ENCODE measurements around the gene BEND6. TPM values are rescaled to one million over a fixed set of nuclear protein-coding genes. Genes with fewer than 3 reads are reported as not detected.
"Not testable (repeated sequence)": the region's sequence is repeated elsewhere in the genome, so short reads cannot be mapped to it uniquely, and the experiment has no call there.

Gene BEND6
- total and polyA plus RNA-seq, 10 of the 15 experiments (the other 5 are each of a cell fraction or from before 2014, with no cell fraction given) = 0.79 to 2.8 (median 1.6) TPM

DNA sequence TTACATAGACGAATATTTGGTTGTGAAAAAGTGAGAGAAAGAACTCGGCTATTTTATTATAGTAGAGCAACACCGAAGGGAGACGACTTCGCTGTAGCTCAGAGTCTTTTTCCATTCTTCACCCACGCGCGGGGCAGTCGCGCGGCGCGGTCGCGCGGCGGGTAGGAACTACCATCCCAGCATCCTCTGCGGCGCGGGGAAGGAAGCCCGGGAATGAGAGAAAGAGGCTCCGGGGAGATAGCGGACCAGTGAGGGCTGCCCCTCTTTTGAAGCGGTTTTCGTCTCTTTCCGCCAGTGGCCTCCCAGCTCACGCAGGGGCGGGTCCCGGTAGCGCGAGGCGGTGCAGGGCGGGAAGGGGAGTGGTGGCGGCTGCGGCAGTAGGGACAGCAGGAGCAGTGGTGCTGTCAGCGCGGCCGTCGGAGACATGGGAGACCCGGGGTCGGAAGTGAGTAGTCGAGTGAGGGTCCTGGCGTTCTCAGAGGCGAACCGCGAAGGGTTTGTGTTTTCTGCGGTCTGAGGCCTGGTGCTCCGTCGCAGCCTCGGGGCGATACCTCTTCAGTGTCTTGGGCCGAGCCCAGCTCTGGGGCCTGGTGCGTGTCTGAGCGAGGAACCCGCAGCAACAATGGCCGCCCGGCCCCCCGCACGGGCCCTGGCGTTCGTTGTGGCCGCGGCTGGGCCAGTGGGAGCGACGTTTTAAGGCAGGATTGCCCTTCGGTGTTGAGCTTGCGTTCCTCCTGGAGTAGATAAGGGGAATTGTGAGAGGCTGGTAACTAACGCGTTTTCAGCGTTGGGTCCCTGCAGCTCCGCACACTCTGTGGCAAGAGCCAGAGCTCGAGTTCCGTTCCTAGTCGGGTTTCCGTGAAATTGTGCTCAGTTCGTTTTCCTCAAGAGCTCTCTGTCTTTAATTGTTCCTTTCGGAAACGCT, 91.7 kb downstream of the BEND6 start, which contains the start of gene KIAA1586:
Gene KIAA1586, plus strand, starts transcription at position 362 of the 925 bp plus-strand sequence. Its CDS starts 63 bp downstream, at position 425.
- H3K27ac ChIP-seq (ENCODE audit: control insufficient read depth, insufficient read depth) = peak within 1 kb of the TSS; percentile 22
- peak; percentile 95 for ATAC-seq
- H3K27me3 ChIP-seq (replicated peaks in 1 of 2; ENCODE audit: control insufficient read depth in 2 of 2, insufficient read depth in 2 of 2, low read length in 1 of 2); H3K9me3 ChIP-seq (replicated peaks; ENCODE audit: control insufficient read depth, insufficient read depth, low read length); H4K20me1 ChIP-seq (ENCODE audit: control insufficient read depth, insufficient read depth); BruUV-seq (replicated peaks); FAIRE-seq; H3K36me3 ChIP-seq (ENCODE audit: control insufficient read depth in 2 of 2, insufficient read depth in 2 of 2, low read length in 1 of 2); in situ Hi-C loops (cut with MboI); H3K4me1 ChIP-seq (ENCODE audit: control insufficient read depth, insufficient read depth, low read length): not testable (repeated sequence)
- H3K4me3 ChIP-seq = peak within 1 kb of the TSS; percentile 66
- peak within 1 kb of the TSS; percentile 45 for H3K4me2 ChIP-seq (ENCODE audit: control insufficient read depth, insufficient read depth)
- peak within 1 kb of the TSS; percentile 78 for H2AFZ ChIP-seq (ENCODE audit: control insufficient read depth, low read depth, low read length)
- H3K79me2 ChIP-seq (ENCODE audit: control insufficient read depth, insufficient read depth, low read length) = peaks cover 29% of the 10 kb centered on the region
- peak within 1 kb of the TSS; percentile 59 for H3K9ac ChIP-seq (ENCODE audit: control insufficient read depth, insufficient read depth, low read length)
- WGBS (ENCODE audit: insufficient coverage, insufficient replicate concordance, low lambda C conversion rate, missing lambda C conversion rate) = under 1% methylated on average over 46 of the region's 78 CpGs
- ChIA-PET CTCF (interaction anchor here (1.6 kb wide), 1 partner anchor 26 kb away, joined by 5 read pairs; no protein-coding TSS in a partner anchor), SMC1A (ENCODE audit: uncharacterized antibody, unreplicated experiment) (interaction anchor here (0.7 to 1.0 kb wide), 3 partner anchors 87 to 273 kb away, joined by 3 read pairs; no protein-coding TSS in a partner anchor), POLR2A (interaction anchor here (0.8 kb wide), 1 partner anchor 93 kb away, joined by 3 read pairs; no protein-coding TSS in a partner anchor), RAD21 (ENCODE audit: unreplicated experiment) (interaction anchor here (0.5 to 1.7 kb wide), 4 partner anchors 9 to 271 kb away, joined by 3 to 4 read pairs (median 3); partner anchors contain the start of gene PRIM2)
- intact Hi-C loops (cut with micrococcal nuclease; ENCODE audit: unreplicated experiment) = loop anchor here (5.0 kb wide), 1 partner anchor 89 kb away; the partner anchor contains the start of gene BEND6
- DNase-seq (ENCODE audit: low read depth, low spot score) = peak; percentile 68
- TF ChIP-seq, protein P1, sequence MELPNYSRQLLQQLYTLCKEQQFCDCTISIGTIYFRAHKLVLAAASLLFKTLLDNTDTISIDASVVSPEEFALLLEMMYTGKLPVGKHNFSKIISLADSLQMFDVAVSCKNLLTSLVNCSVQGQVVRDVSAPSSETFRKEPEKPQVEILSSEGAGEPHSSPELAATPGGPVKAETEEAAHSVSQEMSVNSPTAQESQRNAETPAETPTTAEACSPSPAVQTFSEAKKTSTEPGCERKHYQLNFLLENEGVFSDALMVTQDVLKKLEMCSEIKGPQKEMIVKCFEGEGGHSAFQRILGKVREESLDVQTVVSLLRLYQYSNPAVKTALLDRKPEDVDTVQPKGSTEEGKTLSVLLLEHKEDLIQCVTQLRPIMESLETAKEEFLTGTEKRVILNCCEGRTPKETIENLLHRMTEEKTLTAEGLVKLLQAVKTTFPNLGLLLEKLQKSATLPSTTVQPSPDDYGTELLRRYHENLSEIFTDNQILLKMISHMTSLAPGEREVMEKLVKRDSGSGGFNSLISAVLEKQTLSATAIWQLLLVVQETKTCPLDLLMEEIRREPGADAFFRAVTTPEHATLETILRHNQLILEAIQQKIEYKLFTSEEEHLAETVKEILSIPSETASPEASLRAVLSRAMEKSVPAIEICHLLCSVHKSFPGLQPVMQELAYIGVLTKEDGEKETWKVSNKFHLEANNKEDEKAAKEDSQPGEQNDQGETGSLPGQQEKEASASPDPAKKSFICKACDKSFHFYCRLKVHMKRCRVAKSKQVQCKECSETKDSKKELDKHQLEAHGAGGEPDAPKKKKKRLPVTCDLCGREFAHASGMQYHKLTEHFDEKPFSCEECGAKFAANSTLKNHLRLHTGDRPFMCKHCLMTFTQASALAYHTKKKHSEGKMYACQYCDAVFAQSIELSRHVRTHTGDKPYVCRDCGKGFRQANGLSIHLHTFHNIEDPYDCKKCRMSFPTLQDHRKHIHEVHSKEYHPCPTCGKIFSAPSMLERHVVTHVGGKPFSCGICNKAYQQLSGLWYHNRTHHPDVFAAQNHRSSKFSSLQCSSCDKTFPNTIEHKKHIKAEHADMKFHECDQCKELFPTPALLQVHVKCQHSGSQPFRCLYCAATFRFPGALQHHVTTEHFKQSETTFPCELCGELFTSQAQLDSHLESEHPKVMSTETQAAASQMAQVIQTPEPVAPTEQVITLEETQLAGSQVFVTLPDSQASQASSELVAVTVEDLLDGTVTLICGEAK (IDR thresholded peaks at IDR 0.05; ENCODE audit: borderline replicate concordance) = peak; percentile 65; the same call in 1 of the 2 replicates
- peak; percentile 80 for TF ChIP-seq POLR2A (IDR thresholded peaks at IDR 0.05; ENCODE audit: low read depth, low read length)
- peak; percentile 42; the same call in 1 of the 2 replicates for TF ChIP-seq NFYB (IDR thresholded peaks at IDR 0.05; ENCODE audit: insufficient read depth, low read depth, low read length)
- TF ChIP-seq MEF2B (IDR thresholded peaks at IDR 0.05; ENCODE audit: partially characterized antibody, poor library complexity, severe bottlenecking) = peak; percentile 35
- TF ChIP-seq MTA2 (IDR thresholded peaks at IDR 0.05; ENCODE audit: low read depth) = peak; percentile 47; the same call in 1 of the 2 replicates
- TF ChIP-seq CREM (IDR thresholded peaks at IDR 0.05; ENCODE audit: low read depth) = 0 out of 2 replicates have a peak, but pooled peaks have one; percentile 13
- TF ChIP-seq, protein P2, sequence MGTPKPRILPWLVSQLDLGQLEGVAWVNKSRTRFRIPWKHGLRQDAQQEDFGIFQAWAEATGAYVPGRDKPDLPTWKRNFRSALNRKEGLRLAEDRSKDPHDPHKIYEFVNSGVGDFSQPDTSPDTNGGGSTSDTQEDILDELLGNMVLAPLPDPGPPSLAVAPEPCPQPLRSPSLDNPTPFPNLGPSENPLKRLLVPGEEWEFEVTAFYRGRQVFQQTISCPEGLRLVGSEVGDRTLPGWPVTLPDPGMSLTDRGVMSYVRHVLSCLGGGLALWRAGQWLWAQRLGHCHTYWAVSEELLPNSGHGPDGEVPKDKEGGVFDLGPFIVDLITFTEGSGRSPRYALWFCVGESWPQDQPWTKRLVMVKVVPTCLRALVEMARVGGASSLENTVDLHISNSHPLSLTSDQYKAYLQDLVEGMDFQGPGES (IDR thresholded peaks at IDR 0.05) = peak; percentile 9; the same call in 1 of the 2 replicates
- TF ChIP-seq CHD2 (IDR thresholded peaks at IDR 0.05; ENCODE audit: borderline replicate concordance, low read depth, low read length) = peak; percentile 72
- TF ChIP-seq NBN (IDR thresholded peaks at IDR 0.05) = peak; percentile 74
- TF ChIP-seq GABPA (IDR thresholded peaks at IDR 0.05; ENCODE audit: low read depth) = peak; percentile 70
- peak; percentile 84 for TF ChIP-seq BACH1 (IDR thresholded peaks at IDR 0.05; ENCODE audit: borderline replicate concordance)
- TF ChIP-seq, protein P3, sequence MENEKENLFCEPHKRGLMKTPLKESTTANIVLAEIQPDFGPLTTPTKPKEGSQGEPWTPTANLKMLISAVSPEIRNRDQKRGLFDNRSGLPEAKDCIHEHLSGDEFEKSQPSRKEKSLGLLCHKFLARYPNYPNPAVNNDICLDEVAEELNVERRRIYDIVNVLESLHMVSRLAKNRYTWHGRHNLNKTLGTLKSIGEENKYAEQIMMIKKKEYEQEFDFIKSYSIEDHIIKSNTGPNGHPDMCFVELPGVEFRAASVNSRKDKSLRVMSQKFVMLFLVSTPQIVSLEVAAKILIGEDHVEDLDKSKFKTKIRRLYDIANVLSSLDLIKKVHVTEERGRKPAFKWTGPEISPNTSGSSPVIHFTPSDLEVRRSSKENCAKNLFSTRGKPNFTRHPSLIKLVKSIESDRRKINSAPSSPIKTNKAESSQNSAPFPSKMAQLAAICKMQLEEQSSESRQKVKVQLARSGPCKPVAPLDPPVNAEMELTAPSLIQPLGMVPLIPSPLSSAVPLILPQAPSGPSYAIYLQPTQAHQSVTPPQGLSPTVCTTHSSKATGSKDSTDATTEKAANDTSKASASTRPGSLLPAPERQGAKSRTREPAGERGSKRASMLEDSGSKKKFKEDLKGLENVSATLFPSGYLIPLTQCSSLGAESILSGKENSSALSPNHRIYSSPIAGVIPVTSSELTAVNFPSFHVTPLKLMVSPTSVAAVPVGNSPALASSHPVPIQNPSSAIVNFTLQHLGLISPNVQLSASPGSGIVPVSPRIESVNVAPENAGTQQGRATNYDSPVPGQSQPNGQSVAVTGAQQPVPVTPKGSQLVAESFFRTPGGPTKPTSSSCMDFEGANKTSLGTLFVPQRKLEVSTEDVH (IDR thresholded peaks at IDR 0.05; ENCODE audit: low read depth, partially characterized antibody) = peak; percentile 37
- TF ChIP-seq TCF7 (IDR thresholded peaks at IDR 0.05; ENCODE audit: borderline replicate concordance) = 0 out of 2 replicates have a peak, but pooled peaks have one; percentile 46
